ENCODE results near the gene RUNX1. TPM values are rescaled to one million over a fixed set of nuclear protein-coding genes. Genes with fewer than 3 reads are reported as not detected.

RUNX1 gene
- total RNA-seq, 1 donor from 2014 or later, result 23.9 TPM

DNA sequence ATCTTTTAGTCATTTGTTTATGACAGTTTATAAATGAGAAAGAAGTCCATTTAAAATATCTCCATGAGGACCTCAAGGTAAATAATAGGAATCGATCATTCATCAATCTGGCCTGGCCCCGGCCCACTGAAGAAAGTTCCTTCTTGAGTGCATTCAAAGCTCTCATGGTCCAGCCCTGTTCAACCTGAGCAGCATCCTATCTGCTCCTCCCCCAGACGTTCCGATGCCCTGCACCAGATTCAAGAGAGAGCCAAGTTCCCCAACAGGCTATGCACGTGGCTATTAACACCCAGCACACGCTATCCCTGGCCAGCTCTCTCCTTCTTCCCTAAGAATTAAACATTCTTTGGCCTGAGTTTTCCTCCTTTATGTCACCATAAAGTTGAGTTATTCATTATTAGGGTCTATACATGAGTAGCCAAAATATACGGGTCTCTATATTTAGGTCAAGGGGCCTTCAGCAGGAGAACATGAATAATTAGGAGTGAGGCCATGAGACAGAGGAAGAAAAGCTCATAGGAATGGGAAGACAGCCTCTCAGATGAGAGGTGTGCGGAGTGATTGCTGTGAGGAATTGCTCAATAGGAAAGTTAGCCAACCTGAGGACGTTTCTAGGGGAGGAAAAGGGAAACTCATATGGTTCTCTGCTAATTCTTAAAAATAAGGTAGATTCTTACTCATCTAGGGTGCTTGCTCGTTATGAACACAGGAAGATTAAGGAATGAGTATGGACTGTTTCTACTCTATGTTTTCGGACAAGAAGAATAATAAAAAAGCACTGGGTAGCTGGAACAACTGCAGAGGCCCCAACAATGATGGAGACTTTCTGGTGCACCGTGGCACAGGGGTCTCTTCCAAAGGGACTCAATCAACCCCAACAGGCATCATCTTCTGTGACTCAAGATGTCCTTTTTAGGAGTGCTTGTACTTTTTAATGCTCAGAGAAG, 23.6 kb downstream of the RUNX1 start:
- no peaks in the 10 kb centered on the region for H3K27me3 Mint-ChIP-seq (ENCODE audit: unreplicated experiment)
- H3K27ac Mint-ChIP-seq (ENCODE audit: unreplicated experiment), result no peak overlapping the region
- no peak for DNase-seq (ENCODE audit: extremely low spot score, unreplicated experiment)
- no peaks in the 10 kb centered on the region for H3K36me3 Mint-ChIP-seq (ENCODE audit: unreplicated experiment)
- H3K4me3 Mint-ChIP-seq (ENCODE audit: unreplicated experiment), result no peak overlapping the region
- TF ChIP-seq, protein P1, sequence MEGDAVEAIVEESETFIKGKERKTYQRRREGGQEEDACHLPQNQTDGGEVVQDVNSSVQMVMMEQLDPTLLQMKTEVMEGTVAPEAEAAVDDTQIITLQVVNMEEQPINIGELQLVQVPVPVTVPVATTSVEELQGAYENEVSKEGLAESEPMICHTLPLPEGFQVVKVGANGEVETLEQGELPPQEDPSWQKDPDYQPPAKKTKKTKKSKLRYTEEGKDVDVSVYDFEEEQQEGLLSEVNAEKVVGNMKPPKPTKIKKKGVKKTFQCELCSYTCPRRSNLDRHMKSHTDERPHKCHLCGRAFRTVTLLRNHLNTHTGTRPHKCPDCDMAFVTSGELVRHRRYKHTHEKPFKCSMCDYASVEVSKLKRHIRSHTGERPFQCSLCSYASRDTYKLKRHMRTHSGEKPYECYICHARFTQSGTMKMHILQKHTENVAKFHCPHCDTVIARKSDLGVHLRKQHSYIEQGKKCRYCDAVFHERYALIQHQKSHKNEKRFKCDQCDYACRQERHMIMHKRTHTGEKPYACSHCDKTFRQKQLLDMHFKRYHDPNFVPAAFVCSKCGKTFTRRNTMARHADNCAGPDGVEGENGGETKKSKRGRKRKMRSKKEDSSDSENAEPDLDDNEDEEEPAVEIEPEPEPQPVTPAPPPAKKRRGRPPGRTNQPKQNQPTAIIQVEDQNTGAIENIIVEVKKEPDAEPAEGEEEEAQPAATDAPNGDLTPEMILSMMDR (IDR thresholded peaks at IDR 0.05), result no peak
- H3K9me3 Mint-ChIP-seq (ENCODE audit: unreplicated experiment), result no peaks in the 10 kb centered on the region
- peaks cover 11% of the 10 kb centered on the region for H3K4me1 Mint-ChIP-seq (ENCODE audit: unreplicated experiment)

DNA sequence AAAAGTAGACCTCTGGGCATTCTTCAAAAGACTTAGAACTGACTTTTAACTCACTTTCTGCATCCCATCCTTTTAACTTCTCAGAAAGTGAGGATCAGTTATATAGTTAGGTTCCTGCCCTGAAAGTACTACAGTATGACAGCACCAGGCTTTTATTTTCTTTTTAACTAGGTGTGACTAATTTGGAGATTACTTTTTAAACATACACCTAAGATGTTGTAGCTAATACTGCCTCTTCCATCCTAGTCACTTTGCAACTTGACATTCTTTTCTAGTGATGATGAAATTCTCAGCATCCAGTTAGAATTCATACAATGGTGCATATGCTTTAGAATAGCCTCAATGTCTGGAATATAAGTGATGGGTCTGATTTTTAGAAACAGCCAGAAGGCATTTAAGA, 24.6 kb downstream of the RUNX1 start:
- H3K27me3 Mint-ChIP-seq (ENCODE audit: unreplicated experiment), result no peaks in the 10 kb centered on the region
- TF ChIP-seq, protein P1 (IDR thresholded peaks at IDR 0.05), result no peak
- H3K27ac Mint-ChIP-seq (ENCODE audit: unreplicated experiment), result no peak overlapping the region
- H3K36me3 Mint-ChIP-seq (ENCODE audit: unreplicated experiment), result no peaks in the 10 kb centered on the region
- peaks cover 11% of the 10 kb centered on the region for H3K4me1 Mint-ChIP-seq (ENCODE audit: unreplicated experiment)
- no peak for DNase-seq (ENCODE audit: extremely low spot score, unreplicated experiment)
- H3K9me3 Mint-ChIP-seq (ENCODE audit: unreplicated experiment), result no peaks in the 10 kb centered on the region
- no peak overlapping the region for H3K4me3 Mint-ChIP-seq (ENCODE audit: unreplicated experiment)

DNA sequence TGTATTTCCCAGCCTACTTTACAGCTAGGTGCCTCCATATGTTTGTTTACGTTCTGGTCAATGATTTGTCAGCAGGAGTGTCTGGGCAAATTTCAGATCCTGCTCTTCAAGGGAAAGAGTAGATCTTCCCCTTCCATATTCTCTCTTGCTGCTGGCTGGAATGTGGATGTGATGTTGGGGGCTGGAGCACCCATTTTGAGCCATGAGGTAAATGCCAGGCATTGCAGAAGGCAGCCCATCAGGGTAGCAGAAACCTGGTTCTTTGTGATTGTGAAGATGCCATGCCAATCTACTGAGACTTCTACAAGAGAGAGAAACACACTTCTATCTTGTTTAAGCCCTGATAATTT, 25.1 kb downstream of the RUNX1 start:
- Mint-ChIP-seq H3K4me3 (ENCODE audit: unreplicated experiment) (no peak overlapping the region), H3K9me3 (ENCODE audit: unreplicated experiment) (no peaks in the 10 kb centered on the region), H3K27ac (ENCODE audit: unreplicated experiment) (no peak overlapping the region), H3K4me1 (ENCODE audit: unreplicated experiment) (peaks cover 11% of the 10 kb centered on the region), H3K27me3 (ENCODE audit: unreplicated experiment) (no peaks in the 10 kb centered on the region), H3K36me3 (ENCODE audit: unreplicated experiment) (no peaks in the 10 kb centered on the region)
- TF ChIP-seq, protein P1 (IDR thresholded peaks at IDR 0.05), result no peak
- DNase-seq (ENCODE audit: extremely low spot score, unreplicated experiment), result no peak

DNA sequence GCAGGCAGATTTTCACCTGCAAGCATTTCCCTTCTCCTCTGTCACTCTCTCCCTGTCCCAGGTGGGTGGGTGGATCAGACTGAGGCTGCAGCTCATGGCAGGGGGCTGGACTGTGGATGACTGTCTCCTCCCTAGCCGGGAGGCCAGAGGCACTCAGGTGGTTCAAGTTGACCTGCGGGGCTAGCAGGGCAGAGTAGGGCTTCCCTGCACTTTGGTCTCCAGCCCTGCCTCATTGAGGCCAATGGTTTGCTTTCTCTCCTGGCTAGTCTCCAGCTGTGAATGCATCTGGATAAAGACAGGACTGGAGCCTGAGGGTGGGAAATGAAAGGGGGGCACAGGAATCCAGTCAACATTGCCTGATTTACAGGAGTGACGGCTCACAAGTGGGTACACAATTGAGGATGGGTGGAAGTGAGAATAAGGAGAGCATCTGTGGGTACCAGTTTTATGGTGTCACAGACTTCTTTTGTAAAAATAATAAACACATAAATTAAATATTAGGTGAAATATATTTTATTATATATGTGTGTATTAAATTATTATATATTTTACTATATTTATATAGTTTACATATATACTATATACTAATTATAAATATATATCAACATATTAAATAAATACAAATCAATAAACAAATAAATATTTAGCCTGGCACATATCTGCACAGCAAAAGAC, 25.6 kb downstream of the RUNX1 start:
- Mint-ChIP-seq H3K27ac (ENCODE audit: unreplicated experiment) (no peak overlapping the region), H3K9me3 (ENCODE audit: unreplicated experiment) (no peaks in the 10 kb centered on the region), H3K4me3 (ENCODE audit: unreplicated experiment) (no peak overlapping the region), H3K36me3 (ENCODE audit: unreplicated experiment) (no peaks in the 10 kb centered on the region), H3K27me3 (ENCODE audit: unreplicated experiment) (no peaks in the 10 kb centered on the region), H3K4me1 (ENCODE audit: unreplicated experiment) (peaks cover 11% of the 10 kb centered on the region)
- DNase-seq (ENCODE audit: extremely low spot score, unreplicated experiment), result no peak
- TF ChIP-seq, protein P1 (IDR thresholded peaks at IDR 0.05), result no peak

DNA sequence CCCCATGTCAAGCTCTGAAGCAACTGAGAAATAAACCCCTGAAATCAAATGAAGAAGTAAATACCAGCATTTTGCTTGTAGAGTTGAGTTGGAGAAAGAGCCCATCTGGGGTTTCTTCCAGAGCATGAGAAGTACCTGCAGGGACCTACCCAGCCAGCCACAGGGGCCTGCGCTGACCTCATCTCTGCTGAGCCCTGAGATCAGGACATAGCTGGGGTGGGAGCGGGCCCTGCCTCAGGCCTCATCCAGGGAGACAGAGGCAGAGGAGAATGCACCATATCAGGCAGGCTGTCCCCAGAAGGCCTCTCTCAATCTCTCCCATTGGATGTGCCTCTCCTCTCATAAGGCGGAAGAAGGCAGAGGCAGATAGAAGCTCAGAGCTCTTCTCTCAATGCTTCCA, 27.6 kb downstream of the RUNX1 start:
- Mint-ChIP-seq H3K4me3 (ENCODE audit: unreplicated experiment) (no peak overlapping the region), H3K27me3 (ENCODE audit: unreplicated experiment) (no peaks in the 10 kb centered on the region), H3K4me1 (ENCODE audit: unreplicated experiment) (peaks cover 2% of the 10 kb centered on the region), H3K9me3 (ENCODE audit: unreplicated experiment) (no peaks in the 10 kb centered on the region), H3K36me3 (ENCODE audit: unreplicated experiment) (no peaks in the 10 kb centered on the region), H3K27ac (ENCODE audit: unreplicated experiment) (no peak overlapping the region)
- TF ChIP-seq, protein P1 (IDR thresholded peaks at IDR 0.05), result no peak
- DNase-seq (ENCODE audit: extremely low spot score, unreplicated experiment), result no peak

All from osteocyte (in vitro differentiated cells).